GM18526 (cell line): ENCODE data around the gene E2F8.
A peak's percentile ranks its signal among the peaks of the same experiment; 100 is the strongest.

ENCODE experiments used
- POLR2A ChIP-seq: IDR thresholded peaks from 3 replicates; pipeline ENCODE4 v1.6.1; 2011; ENCODE audit not compliant: insufficient read length; ENCODE audit errors: extremely low read depth

Gene E2F8

DNA sequence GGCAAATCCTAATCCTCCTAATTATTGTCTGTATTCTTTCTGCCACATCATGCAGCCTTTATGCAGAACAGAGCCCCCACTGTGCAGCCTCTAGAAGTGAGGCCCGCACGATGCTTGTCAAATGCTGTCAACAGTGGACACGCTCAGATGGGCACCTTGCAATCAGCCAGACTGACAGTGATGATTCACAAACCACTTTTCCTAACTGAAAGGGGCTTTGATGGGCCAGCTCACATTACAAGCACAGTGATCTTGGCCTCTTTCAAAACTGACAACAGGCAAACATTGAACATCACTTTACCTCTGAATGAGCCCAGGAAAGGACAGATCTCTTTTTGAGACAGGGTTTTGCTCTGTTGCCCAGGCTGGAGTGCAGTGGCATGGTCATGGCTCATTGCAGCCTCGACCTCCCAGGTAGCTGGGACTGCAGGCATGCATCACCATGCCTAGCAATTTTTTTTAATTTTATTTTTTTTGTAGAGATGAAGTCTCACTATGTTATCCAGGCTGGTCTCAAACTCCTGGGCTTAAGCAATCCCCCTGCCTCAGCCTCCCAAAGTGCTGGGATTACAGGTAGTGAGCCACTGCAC lies 18.0 kb upstream of the E2F8 start:
- no peak for TF ChIP-seq POLR2A

DNA sequence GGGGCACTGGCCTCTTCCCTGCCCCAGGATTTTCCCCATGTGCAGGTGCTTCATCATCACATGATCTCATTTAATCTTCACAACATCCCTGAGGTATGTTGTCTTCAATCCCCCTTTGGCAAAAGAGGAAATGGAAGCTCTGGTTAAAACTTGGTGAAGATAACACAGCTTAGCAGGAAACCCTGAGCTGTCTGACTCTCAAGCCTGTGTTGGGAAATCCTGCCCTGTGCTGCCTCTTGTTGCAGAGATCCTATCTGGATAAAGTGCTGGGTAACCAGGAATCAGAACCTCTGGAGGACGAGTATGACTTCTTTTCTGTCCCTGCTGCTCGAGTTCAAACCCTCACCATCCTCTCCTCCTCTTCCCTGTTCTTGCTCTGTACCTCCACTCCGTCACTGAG lies 13.1 kb upstream of the E2F8 start:
- no peak for TF ChIP-seq POLR2A

DNA sequence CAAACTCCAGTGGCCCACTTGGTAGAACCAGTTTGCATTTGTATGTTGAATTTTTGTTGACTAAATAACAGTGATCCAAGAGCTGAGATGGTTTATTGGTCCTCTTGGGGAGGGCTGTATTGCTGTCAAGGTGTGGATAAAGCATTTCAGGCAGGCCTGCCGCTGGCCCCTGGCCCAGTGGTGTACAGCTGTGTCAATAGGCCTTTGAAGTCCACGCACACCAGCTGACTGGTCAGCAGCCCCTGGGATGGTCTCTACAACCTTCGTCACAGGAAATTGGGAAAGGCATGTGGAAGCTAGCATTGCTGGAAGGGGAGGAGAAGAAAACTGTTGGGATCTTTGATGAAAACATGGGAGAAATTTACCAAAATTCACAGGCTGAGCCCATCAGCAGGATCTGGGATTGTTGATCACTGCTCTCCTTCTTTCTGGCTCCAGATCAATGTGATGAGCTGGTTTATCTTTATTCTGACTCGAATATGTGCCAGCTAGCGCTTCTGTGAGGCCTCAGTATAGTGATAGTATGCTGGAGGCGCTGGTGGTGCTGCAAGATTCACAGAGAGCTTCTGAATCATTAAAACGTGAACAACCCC lies 12.5 kb upstream of the E2F8 start:
- TF ChIP-seq POLR2A: no peak

DNA sequence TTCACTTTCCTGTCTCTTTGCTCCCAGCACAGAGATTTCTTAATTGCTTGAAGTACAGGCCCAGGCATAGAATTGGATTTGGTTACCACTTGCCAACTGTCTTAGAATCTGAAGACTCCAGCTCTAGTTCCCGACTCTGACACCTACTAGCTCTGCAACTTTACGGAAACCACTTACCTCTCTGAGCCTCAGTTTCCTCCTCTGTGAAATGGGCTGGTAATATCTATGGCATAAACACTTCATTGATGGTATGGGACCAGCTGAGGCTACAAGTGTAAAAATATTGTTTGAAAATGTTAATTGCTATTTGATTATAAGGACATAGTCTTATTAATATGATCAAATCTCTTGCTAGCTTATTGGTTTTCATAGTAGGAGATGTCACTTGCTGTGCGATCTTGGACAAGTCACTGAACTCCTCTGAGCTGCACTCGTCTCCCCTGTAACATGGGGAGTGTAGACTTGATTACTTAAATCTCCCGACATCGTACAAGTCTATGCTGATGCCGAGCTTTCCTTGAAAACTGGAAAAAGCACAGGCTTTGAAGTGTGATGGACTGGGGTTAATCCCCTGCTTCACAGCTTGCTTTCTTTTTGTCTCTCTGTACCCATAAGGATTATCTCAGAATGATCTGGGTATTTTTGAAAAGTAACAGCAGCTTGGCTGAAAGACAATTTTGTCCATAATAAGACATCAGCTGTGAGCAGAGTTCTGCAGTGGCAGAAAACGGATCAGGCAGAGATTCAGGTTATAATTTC lies 11.8 kb upstream of the E2F8 start:
- TF ChIP-seq POLR2A: no peak

DNA sequence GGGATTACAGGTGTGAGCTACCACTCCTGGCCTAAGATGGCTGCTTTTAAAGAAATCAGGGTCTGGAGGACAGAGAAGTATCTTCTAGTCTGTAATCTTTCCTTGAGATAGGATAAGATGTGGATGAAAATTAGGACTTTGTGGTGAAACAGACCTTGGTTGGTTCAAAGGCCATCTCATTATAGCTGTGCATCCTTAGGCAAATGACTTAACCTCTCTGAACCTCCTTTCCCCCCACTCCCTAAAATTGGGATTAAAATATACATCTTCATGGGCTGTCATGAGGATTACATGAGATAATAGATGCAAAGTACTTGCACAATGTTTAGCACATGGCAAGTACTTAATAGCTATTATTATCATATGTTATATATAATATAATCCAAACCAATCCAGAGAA lies 10.8 kb upstream of the E2F8 start:
- no peak for TF ChIP-seq POLR2A

DNA sequence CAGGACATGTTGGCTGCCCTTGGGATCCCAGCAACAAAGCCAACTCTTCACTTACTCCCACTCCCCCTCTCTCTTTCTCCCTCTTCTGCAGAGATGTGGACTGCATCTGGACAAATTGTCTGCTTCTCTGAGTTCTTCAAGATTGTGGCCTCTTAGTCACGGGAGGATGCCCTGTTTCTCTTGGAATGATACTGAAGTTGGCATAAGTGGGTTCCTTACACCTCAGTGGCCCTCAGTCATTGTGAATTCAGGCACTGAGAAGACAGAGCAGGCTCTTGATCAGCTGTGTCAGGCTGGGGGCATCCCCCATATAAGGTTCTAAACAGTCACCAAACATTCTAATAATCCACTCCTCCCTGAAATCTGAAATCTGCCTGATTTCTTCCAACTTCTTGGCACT lies 6.1 kb upstream of the E2F8 start:
- TF ChIP-seq POLR2A: no peak

DNA sequence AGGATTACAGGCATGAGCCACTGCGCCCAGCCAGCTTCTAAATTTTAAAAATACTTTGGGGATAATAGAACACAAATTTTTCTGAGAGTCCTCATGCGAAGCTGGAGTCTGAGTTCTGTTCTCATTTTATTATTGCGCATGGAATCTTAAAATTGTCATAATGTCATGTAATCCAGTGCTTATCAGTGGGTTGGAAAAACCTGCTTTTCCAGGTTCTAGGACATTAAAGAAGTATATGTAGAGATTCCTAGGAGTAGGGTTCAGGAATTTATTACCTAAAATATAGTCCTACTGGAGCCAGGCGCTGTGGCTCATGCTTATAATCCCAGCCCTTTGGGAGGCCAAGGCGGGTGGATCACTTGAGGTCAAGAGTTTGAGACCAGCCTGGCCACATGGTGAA lies 4.6 kb upstream of the E2F8 start:
- TF ChIP-seq POLR2A: no peak

DNA sequence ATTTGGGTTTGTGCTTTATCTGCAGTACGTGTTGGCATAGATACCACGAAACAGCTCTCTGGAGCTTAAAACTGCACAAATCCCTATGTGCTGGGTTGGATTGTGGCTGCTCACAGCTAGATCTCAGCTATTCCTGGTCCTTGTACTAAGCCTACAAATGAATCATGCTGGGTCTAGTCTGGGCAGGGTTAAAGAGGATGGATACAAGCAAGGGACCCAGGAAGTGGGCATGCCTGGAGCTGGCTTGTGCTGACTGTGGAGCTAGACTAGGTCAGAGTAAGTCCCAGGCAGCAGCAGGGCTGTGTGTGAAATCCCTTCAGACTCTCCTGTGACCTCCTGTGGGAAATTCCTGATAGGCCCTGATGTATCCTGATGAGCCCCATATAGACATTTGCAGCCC lies 3.9 kb upstream of the E2F8 start:
- TF ChIP-seq POLR2A: no peak

DNA sequence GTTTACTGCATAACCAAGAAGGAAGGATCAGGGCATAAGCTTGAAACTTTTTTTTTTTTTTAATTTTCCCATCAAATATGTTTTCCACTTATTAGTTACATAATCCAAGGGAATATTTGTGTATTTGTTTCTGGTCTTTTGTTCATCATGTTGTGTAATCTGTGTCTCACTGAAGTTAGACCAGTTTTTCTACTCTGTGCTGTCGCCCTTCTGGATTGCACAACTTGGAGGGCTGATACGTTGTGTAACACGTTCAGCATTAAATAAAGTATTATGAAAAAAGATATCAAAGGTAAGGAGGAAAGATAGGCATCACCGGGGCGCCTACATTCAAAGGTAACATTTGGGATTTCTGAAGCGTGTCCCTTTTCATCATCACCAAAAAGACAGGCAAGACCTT lies 3.3 kb upstream of the E2F8 start:
- TF ChIP-seq POLR2A: no peak

DNA sequence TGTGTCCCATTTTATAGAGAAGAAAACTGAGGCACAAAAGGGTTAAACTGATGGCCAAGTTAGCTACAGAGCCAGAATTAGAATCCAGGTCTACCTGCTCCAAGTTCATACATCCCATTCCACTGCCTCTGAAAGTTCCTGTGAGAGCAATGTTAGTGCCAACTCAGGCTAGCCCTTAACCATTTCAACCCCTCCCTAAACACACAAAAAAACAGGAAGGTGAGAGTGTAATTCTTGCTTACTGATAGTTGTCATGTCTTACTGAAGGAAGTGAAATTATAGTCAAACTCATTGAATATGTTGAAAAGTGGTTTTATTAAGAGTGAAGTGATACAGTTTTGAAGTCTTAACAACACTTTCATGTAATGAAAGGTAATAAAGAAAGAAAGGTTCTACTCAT lies 2.9 kb upstream of the E2F8 start:
- TF ChIP-seq POLR2A: no peak

DNA sequence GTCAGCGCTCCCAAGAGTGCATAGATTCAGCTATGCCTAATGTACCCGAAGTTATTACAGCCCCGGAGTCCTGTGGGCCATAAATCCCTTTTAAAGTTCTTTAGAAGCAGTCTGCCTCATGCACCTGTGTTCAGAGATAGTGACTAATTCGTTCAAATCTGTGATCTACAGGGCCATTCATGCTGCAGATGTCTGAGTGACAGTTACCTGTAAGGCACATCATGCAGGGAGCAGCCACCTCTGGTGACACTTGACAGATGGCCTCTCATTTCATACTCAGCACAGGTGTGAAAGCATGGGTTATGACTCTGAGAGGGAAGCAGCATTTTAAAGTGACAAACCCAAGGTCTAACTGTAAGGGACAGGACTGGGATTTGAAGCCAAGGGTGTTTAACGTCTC lies 2.4 kb upstream of the E2F8 start:
- TF ChIP-seq POLR2A: no peak

DNA sequence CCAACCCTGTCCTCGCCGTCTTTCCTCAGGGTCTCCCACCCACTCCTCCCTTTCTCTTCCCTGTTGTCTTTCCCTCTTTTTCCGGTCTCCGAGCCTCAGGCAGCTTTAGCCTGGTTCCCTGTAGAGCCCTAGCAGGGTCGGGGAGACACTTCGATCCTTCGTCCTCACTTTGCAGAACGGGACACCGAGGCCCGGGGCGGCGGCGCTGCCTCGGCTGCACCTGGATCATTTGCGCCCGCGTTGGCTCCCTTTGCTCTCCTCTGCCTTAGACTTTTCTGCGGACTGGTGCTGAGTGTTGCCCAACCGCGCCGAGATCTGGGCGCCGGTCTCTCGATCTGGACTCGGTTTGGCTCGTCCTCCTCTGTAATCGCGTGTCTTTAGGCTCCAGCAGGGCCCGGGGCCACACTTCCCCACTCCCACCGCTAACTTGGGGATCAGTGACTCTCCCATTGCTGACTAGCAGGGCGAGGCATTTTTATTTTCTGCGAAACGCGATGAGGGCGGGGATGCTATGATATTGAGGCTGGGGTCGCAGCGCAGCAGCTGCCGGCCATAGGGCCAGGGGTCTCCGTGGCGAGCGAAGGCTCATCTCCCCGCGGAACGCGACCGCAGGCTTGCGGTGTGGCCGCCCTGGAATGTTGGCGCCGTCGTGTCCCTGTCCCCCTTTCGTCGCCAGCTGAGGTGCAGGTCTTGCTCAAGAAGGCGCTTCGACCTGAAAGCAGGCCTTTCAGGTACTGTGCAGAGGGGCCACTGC lies 1.6 kb upstream of the E2F8 start:
- TF ChIP-seq POLR2A: no peak

DNA sequence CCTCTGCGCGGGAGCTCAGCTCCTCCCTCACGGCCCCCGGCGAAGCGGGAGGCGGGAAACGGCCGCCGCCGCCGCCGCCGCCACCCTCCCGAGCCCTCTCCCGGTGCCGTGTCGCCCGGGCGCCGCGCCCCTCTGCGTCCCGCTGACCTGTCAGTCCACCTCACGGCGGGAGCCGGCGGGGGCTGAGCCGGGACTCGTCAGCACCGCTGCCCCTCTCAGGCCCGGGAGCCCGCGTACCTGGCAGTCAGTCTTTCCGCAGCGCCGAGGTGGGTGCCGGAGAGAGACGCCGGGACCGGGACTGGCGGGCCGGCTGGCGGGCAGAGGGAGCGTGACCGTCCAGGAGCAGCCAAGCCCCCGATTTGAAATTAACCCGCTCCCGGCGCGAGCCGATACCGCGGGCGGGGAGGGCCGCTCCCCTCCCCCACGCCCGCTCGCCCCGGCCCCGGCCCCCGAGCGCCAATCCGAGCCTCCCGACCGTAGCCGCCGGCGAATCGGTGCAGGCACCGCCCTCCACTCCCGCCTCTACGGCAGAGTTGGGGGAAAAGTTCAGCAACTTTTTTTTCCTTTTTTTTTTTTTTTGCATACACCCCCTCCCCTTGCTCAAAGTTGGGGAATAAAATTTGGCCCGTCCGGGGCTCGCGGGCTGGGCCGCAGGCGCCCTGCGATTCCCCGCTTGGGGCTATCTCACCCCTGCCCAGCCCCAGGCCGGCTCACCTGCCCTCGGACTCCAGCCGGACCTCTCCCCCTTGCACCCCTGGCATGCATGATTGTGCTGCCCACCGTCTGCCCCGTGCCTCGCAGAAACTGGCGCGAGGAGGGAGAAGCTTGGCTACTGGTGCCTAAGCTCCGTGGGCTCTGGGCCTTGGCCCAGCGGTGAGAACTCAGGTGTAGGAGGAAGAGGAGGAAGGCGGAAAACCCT lies 774 bp upstream of the E2F8 start:
- TF ChIP-seq POLR2A: peak; percentile 61

DNA sequence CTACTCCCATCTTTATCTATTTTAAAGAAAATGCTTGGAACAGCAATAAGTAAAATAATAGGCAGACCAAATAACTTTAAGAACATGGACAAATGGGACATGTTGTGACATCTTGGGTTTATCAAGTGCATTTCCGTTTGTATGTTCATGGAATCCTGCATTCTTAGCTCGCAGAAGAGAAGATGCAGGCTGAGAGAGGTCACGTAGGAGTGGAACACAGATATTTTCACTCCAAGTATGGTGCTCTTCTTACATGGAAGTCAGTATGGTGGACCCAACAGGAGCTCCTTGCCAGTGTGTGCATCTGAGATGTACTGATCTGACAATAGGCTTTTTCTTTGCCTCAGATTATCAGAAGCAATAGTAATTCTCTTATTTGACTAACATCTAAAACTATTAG lies 1.7 kb downstream of the E2F8 start:
- TF ChIP-seq POLR2A: no peak

DNA sequence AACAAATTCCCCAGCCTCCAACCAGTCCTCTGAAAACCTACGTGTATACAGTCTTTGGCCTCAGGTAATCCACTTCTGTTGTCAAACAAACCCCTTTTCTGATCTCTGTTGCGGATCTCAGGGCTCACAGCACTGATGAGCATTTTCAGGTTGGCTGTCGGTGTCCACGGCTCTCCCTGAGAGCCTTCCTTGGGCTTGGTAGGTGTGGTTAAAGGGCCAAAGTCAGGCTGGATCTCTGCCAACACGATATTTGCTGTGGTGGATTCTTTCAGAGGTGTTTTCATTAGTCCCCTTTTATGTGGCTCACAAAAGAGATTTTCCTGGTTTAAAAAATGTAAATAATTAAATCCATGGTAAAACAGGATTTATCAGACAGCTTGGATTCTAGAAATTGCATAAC lies 2.9 kb downstream of the E2F8 start:
- TF ChIP-seq POLR2A: no peak
